HG02623 (cell line): ENCODE measurements around the gene SLC35G1.

Source experiments
- ATAC-seq: cut with Tn5 transposase; IDR thresholded peaks from one replicate; pipeline ENCODE4 v1.9.1; 2021; ENCODE audit warnings: moderate library complexity; ENCODE audit not compliant: unreplicated experiment

SLC35G1 gene, protein sequence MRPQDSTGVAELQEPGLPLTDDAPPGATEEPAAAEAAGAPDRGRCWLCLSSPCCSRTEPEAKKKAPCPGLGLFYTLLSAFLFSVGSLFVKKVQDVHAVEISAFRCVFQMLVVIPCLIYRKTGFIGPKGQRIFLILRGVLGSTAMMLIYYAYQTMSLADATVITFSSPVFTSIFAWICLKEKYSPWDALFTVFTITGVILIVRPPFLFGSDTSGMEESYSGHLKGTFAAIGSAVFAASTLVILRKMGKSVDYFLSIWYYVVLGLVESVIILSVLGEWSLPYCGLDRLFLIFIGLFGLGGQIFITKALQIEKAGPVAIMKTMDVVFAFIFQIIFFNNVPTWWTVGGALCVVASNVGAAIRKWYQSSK

GRCh38 chr10:93893646-93894515 is at the start of gene SLC35G1:
SLC35G1 (plus strand) TSS chr10:93893978; CDS start chr10:93894034, 56 bp downstream.
- peak; percentile 92 for ATAC-seq

GRCh38 chr10:93844979-93845626 is 48.7 kb upstream of the SLC35G1 start:
- no peak for ATAC-seq

- ATAC-seq, result no peak
These were observed 44.2 kb upstream of the SLC35G1 start for GRCh38 chr10:93849593-93849992.

GRCh38 chr10:93850031-93851015 is 43.5 kb upstream of the SLC35G1 start:
- ATAC-seq, result no peak

- no peak for ATAC-seq
These were observed 42.6 kb upstream of the SLC35G1 start for GRCh38 chr10:93851169-93851568.

GRCh38 chr10:93852476-93853095 is 41.2 kb upstream of the SLC35G1 start:
- ATAC-seq, result no peak

GRCh38 chr10:93854975-93855374 is 38.8 kb upstream of the SLC35G1 start:
- ATAC-seq, result no peak

DNA sequence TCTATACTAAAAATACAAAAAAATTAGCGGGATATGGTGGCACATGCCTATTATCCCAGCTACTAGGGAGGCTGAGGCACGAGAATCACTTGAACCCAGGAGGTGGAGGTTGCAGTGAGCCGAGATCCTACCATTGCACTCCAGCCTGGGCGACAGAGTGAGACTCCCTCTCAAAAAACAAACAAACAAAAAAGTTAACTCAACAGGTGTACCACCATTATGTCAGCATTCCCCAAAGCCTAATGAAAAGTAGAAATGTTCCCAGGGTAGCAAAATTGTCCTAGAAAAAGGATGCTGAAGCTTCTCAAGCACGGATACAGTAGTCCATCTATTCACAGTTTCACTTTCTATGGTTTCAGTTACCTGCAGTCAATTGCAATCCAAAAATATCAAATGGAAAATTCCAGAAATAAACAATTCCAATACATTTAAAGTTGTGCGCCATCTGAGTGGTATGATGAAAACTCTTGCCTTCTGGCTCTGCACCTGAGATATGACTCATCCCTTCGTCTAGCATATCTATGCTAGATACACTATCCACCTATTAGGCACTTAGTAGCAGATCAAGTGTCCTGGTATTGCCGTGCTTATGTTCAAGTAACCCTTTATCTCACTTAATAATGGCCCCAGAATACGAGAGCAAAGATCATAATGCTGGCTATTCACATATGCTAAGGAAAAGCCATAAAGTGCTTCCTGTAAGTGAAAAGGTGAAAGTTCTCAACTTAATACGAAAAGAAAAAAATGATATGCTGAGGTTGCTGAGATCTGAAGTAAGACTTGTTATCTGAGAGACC is 37.2 kb upstream of the SLC35G1 start:
- ATAC-seq, result no peak

DNA sequence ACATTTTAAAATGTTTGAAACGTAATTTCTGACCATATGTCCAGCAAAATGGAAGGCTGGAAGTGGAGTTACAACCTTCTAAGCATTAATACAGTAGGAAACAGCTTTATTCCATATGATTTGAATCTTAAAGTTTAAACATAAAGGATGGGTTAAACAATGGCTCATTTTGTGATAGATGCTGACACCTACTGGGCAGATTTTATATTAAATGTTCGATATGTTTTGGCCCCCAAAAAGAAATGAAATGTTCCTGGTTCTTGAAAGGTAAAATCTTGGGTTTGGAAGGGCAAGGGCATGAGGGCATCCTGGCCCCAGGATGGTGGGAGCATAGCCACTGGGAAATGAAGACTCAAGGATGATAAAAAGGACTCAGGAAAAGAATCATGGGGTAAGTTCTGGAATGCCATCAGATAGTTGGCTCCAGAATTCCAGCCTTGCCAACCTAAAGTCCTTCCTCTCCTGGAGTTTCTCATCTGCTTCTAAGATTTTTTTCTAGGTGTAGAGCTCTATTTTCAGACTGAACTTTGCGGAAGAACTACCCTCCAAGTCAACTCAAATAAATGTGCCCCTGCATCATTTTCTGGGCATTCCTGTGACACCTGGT is 34.6 kb upstream of the SLC35G1 start:
- no peak for ATAC-seq

DNA sequence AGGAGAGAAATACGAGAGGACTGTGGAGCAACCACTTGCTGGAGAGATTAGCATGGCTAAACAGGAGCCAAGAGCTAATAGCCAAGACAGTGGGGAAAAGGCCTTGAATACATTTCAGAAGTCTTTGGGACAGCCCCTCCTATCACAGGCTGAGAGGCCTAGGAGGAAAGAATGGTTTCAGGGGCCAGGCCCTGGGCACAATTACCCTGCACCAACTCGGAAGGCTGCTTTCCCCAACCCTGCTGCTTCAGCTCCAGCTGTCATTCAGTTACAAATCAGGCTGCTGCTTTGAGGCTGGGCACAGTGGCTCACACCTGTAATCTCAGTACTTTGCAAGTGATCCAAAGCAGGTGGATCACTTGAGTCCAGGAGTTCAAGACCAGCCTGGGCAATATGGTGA is 32.0 kb upstream of the SLC35G1 start:
- no peak for ATAC-seq

DNA sequence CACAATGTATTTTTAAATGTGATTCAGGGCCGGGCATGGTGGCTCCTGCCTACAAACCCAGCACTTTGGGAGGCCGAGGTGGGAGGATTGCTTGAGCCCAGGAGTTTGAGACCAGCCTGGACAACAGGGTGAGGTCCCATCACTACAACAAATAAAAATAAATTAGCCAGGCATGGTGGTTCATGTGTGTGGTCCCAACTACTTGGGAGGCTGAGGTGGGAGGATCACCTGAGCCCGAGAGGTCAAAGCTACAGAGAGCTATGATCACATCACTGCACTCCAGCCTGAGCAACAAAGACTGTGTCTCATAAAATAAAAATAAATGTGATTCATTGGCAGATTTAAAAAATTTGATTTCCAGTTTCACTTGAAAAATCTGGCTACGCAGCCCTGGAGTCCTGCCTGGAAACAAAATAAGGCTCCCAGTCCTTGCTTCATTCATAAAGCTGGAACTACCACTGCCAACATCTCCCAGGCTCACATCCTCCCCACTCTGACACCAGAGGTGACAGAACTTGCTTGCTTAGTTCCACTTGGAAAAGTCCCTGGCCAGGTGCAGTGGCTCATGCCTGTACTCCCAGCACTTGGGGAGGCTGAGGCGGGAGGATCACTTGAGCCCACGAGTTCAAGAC is 27.9 kb upstream of the SLC35G1 start:
- ATAC-seq, result no peak

- ATAC-seq, result no peak
These were observed 26.3 kb upstream of the SLC35G1 start for GRCh38 chr10:93867525-93867924.

DNA sequence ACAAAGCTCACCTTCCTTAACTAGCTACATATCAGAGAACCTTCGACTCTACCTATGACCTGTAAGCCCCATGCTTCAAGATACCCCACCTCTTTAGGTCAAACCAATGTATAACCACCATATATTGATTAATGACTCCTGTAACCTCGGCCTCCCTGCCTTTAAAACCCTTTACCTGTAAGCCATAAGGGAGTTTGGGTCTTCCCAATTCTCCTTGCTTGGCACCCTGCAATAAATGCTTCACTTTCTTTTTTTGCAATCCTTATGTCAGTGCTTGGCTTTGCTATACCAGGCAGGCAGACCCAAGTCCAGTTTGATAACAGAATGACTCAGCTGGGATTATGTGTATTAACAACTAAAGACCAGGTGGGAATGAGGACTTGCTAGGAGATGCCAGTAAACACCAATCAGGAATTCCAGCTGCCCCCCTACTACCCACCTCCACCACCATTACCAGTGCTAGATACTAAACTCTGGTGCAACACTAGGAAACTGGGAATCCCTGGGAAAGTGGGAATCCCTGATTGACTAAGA is 22.0 kb upstream of the SLC35G1 start:
- ATAC-seq, result no peak

GRCh38 chr10:93872375-93873158 is 21.2 kb upstream of the SLC35G1 start:
- no peak for ATAC-seq

GRCh38 chr10:93873420-93874115 is 20.2 kb upstream of the SLC35G1 start:
- no peak for ATAC-seq

DNA sequence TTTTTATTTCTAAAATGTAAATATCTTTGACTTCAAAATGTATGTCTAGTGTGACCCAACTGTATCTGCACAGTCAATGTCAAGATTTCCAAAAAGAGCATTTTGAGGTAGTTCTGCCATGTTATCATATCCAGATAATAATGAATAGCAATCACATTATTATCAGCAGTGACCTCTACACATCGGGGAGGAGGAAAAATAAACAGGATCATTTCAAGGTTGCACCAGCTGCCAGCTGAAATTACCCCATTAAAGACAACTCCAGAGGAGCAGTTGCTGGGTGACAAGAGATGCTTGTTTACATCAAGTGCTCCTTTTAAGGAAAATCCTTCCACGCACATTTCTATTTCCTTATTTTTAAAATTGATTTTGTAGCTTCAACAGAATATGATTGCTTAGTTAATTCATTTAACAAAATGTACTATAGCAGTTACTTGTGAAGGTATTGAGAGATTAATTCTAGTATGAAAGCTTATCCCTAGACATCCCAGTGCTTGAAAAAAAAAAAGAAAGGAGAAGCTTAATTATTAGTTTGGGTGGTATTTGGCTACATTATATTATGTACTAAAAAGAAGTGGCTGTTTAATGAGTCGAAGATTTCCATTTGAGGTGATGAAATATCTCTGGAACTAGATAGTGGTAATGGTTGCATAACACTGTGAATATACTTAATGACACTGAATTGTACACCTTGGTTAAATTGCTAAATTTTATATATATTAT is 19.3 kb upstream of the SLC35G1 start:
- ATAC-seq, result no peak
